Measurements from ENCODE around the gene GRAMD2B. TPM values are rescaled to one million over a fixed set of nuclear protein-coding genes. Genes with fewer than 3 reads are reported as not detected.

The GRAMD2B gene
- total RNA-seq, 1 experiment from 2014 or later = 33.6 TPM

- no peak overlapping the region for H3K4me2 ChIP-seq (ENCODE audit: low read length)
- H3K27me3 ChIP-seq (ENCODE audit: low read length) = no peaks in the 10 kb centered on the region
- no peak for ATAC-seq
- peaks cover 41% of the 10 kb centered on the region for H3K79me2 ChIP-seq (ENCODE audit: low read length)
- ChIA-PET CTCF (no interaction called here), POLR2A (ENCODE audit: unreplicated experiment) (interaction anchor here (0.6 kb wide), 1 partner anchor 104 kb away, joined by 5 read pairs; no protein-coding TSS in a partner anchor)
- no peaks in the 10 kb centered on the region for H3K9me3 ChIP-seq (ENCODE audit: low read length)
- H3K9me2 ChIP-seq (replicated peaks; ENCODE audit: low read length) = no peaks in the 10 kb centered on the region
- H3K9ac ChIP-seq (ENCODE audit: low read length) = no peak overlapping the region
- no peaks in the 10 kb centered on the region for H3F3A ChIP-seq (ENCODE audit: low read length, unreplicated experiment)
- no peak for DNase-seq
- TF ChIP-seq EZH2phosphoT487 (IDR thresholded peaks at IDR 0.05; ENCODE audit: borderline replicate concordance, low read length) = no peak
- no peak for TF ChIP-seq CTCF (conservative IDR thresholded peaks at IDR 0.05; ENCODE audit: low read depth, low read length)
- no peak for TF ChIP-seq EZH2 (IDR thresholded peaks at IDR 0.05; ENCODE audit: low read length, unreplicated experiment)
- peaks cover under 1% of the 10 kb centered on the region for H3K4me1 ChIP-seq (ENCODE audit: insufficient read depth, low read length)
- no peaks in the 10 kb centered on the region for H4K20me1 ChIP-seq (ENCODE audit: low read length)
- peaks cover 2% of the 10 kb centered on the region for H3K36me3 ChIP-seq (ENCODE audit: low read depth, low read length)
- intact Hi-C loops (cut with micrococcal nuclease) = no loop called here
- H3K4me3 ChIP-seq (ENCODE audit: low read length) = no peak overlapping the region
- no peak overlapping the region for H2AFZ ChIP-seq (ENCODE audit: low read length)
- BruUV-seq (replicated peaks) = no TSS peak
- H3K27ac ChIP-seq (ENCODE audit: low read length) = no peak overlapping the region
Observed at GRCh38 chr5:126455264-126455663, 32.1 kb downstream of the GRAMD2B start.

- H3K27ac ChIP-seq (ENCODE audit: low read length) = no peak overlapping the region
- CTCF ChIA-PET = no interaction called here
- intact Hi-C loops (cut with micrococcal nuclease) = no loop called here
- DNase-seq (no peak), ATAC-seq (no peak)
- H2AFZ ChIP-seq (ENCODE audit: low read length) = no peak overlapping the region
- H3K9me2 ChIP-seq (replicated peaks; ENCODE audit: low read length) = no peaks in the 10 kb centered on the region
- no peaks in the 10 kb centered on the region for H3K9me3 ChIP-seq (ENCODE audit: low read length)
- no TSS peak for BruUV-seq (replicated peaks)
- H3K4me1 ChIP-seq (ENCODE audit: insufficient read depth, low read length) = no peaks in the 10 kb centered on the region
- H3K79me2 ChIP-seq (ENCODE audit: low read length) = peaks cover 45% of the 10 kb centered on the region
- H4K20me1 ChIP-seq (ENCODE audit: low read length) = no peaks in the 10 kb centered on the region
- TF ChIP-seq EZH2 (IDR thresholded peaks at IDR 0.05; ENCODE audit: low read length, unreplicated experiment) (no peak), CTCF (conservative IDR thresholded peaks at IDR 0.05; ENCODE audit: low read depth, low read length) (no peak), EZH2phosphoT487 (IDR thresholded peaks at IDR 0.05; ENCODE audit: borderline replicate concordance, low read length) (no peak)
- no peaks in the 10 kb centered on the region for H3K27me3 ChIP-seq (ENCODE audit: low read length)
- H3K4me2 ChIP-seq (ENCODE audit: low read length) = no peak overlapping the region
- POLR2A ChIA-PET (ENCODE audit: unreplicated experiment) = interaction anchor here (0.6 kb wide), 1 partner anchor 105 kb away, joined by 5 read pairs; no protein-coding TSS in a partner anchor
- no peak overlapping the region for H3K4me3 ChIP-seq (ENCODE audit: low read length)
- no peaks in the 10 kb centered on the region for H3F3A ChIP-seq (ENCODE audit: low read length, unreplicated experiment)
- H3K9ac ChIP-seq (ENCODE audit: low read length) = no peak overlapping the region
- peaks cover 5% of the 10 kb centered on the region for H3K36me3 ChIP-seq (ENCODE audit: low read depth, low read length)
Observed at GRCh38 chr5:126455728-126456127, 32.5 kb downstream of the GRAMD2B start.

- ATAC-seq = no peak
- Histone ChIP-seq H3K4me1 (ENCODE audit: insufficient read depth, low read length) (no peaks in the 10 kb centered on the region), H3K9me3 (ENCODE audit: low read length) (no peaks in the 10 kb centered on the region), H3K4me3 (ENCODE audit: low read length) (no peak overlapping the region), H3K4me2 (ENCODE audit: low read length) (no peak overlapping the region), H3K36me3 (ENCODE audit: low read depth, low read length) (peaks cover 5% of the 10 kb centered on the region), H3K27ac (ENCODE audit: low read length) (no peak overlapping the region), H3K9ac (ENCODE audit: low read length) (no peak overlapping the region), H3F3A (ENCODE audit: low read length, unreplicated experiment) (no peaks in the 10 kb centered on the region), H3K79me2 (ENCODE audit: low read length) (peaks cover 45% of the 10 kb centered on the region), H4K20me1 (ENCODE audit: low read length) (no peaks in the 10 kb centered on the region), H3K27me3 (ENCODE audit: low read length) (no peaks in the 10 kb centered on the region), H3K9me2 (replicated peaks; ENCODE audit: low read length) (no peaks in the 10 kb centered on the region), H2AFZ (ENCODE audit: low read length) (no peak overlapping the region)
- DNase-seq = no peak
- POLR2A ChIA-PET (ENCODE audit: unreplicated experiment) = no interaction called here
- CTCF ChIA-PET = no interaction called here
- intact Hi-C loops (cut with micrococcal nuclease) = no loop called here
- TF ChIP-seq CTCF (conservative IDR thresholded peaks at IDR 0.05; ENCODE audit: low read depth, low read length) (no peak), EZH2phosphoT487 (IDR thresholded peaks at IDR 0.05; ENCODE audit: borderline replicate concordance, low read length) (no peak), EZH2 (IDR thresholded peaks at IDR 0.05; ENCODE audit: low read length, unreplicated experiment) (no peak)
- no TSS peak for BruUV-seq (replicated peaks)
Observed at GRCh38 chr5:126456217-126456820, 33.1 kb downstream of the GRAMD2B start.
